H1 (cell line): ENCODE data around the gene CEP57. TPM values are rescaled to one million over a fixed set of nuclear protein-coding genes. Genes with fewer than 3 reads are reported as not detected.

Experiments used
- CEBPB ChIP-seq: IDR thresholded peaks from 2 replicates; pipeline ENCODE4 v1.6.1; 2012; ENCODE audit warnings: low read depth, low read length
- POU5F1 ChIP-seq: IDR thresholded peaks from 2 replicates; pipeline ENCODE4 v1.6.1; 2011; ENCODE audit warnings: low read depth, mild to moderate bottlenecking, low read length, moderate library complexity
- SRF ChIP-seq: IDR thresholded peaks from 2 replicates; pipeline ENCODE4 v1.6.1; 2011; ENCODE audit warnings: mild to moderate bottlenecking, low read depth, low read length, moderate library complexity
- polyA plus RNA-seq, 7 experiments: library from polyadenylated mRNA; depleted of rRNA in 3 of 7; stranded (reverse) in 5 of 7; unstranded in 2 of 7; fragments of >200 nt in 5 of 7; fragments of 200-250 nt in 2 of 7; gene quantifications; 1 replicate in 5 of 7; 2 replicates in 1 of 7; 4 replicates in 1 of 7; pipeline versions ENCODE4 v1.2.1 to v1.2.3, GENCODE V29; 2011 to 2013; ENCODE audit warnings: missing spikeins in 2 of 7, mixed read lengths in 2 of 7
- total RNA-seq: library from RNA; stranded (reverse); fragmentation: NEBNext Ultra II Directional; extraction: Animal tissue kit (Norgen Biotek cat#: 25700); gene quantifications from 2 replicates; pipeline ENCODE4 v1.2.1, GENCODE V29; 2021
- TF ChIP-seq, protein P1 (sequence below): IDR thresholded peaks from 2 replicates; pipeline ENCODE4 v1.6.1; 2011; ENCODE audit warnings: low read depth, mild to moderate bottlenecking, low read length; ENCODE audit not compliant: insufficient read depth

The CEP57 gene
- total and polyA plus RNA-seq, 2 of the 8 experiments (the other 6 are each of a cell fraction or from before 2014, with no cell fraction given) = 26.3 to 72.7 TPM

- TF ChIP-seq, protein P1, sequence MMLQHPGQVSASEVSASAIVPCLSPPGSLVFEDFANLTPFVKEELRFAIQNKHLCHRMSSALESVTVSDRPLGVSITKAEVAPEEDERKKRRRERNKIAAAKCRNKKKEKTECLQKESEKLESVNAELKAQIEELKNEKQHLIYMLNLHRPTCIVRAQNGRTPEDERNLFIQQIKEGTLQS = no peak
- no peak for TF ChIP-seq SRF
- TF ChIP-seq POU5F1 = no peak
- no peak for TF ChIP-seq CEBPB
These were observed 43.1 kb downstream of the CEP57 start (continued) for GRCh38 chr11:95833378-95833777.
